AG09309 (cell line): ENCODE measurements around the gene SELPLG.

Experiments
- DNase-seq: peaks from one replicate; pipeline ENCODE4 v3.0.0-alpha.2; 2010; ENCODE audit warnings: low read depth
- H3K4me3 ChIP-seq: 2 replicates; pipeline ENCODE4 v1.5.1; 2011; ENCODE audit warnings: mild to moderate bottlenecking, low read depth, low read length, moderate library complexity; ENCODE audit not compliant: control insufficient read depth
- TF ChIP-seq, protein P1 (sequence below): IDR thresholded peaks from 2 replicates; pipeline ENCODE4 v1.5.1; 2011; ENCODE audit warnings: mild to moderate bottlenecking, low read depth, low read length, inconsistent platforms; ENCODE audit not compliant: insufficient read depth, control insufficient read depth; ENCODE audit errors: missing control alignments

The SELPLG gene, protein sequence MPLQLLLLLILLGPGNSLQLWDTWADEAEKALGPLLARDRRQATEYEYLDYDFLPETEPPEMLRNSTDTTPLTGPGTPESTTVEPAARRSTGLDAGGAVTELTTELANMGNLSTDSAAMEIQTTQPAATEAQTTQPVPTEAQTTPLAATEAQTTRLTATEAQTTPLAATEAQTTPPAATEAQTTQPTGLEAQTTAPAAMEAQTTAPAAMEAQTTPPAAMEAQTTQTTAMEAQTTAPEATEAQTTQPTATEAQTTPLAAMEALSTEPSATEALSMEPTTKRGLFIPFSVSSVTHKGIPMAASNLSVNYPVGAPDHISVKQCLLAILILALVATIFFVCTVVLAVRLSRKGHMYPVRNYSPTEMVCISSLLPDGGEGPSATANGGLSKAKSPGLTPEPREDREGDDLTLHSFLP

DNA sequence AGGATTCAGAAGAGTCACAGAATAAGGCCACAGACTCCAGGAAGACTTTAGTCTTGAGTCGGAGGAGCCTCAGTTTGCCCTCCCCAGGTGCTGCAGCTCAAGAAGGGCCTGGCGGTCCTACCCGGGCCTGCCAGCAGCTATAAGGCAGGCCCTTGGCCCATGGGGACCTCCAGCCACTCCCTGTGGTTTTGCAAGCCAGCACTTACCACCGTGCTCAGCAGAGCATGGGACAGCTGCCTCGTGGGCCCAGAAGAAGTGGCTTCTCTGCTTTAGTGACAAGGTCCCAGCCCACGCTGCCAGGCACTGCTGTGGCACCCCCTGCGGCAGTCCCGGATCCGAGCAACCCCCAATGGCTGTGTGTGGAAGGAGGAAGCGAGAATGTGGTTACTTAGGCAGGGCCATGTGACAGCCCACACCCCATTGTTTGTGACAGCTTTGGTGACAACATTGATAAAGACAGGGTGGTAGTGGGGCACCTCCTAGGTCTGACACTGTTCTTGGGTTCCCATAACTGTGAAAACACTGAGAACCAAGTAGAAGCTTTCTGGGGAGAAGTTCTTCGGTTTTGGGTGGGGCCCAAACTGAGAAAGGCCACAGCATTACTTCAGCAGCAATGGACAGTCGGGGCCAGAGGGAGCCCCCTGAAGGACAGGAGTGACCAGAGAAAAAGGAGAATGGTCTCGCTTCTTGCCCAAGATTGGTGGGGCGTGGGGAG lies at the start of gene SELPLG:
Gene SELPLG (minus strand): TSS at position 361 of the 715 bp plus-strand sequence. CDS start 9,587 bp downstream, outside the sequence.
- DNase-seq, result no peak
- no peak within 1 kb of the TSS for H3K4me3 ChIP-seq
- TF ChIP-seq, protein P1, sequence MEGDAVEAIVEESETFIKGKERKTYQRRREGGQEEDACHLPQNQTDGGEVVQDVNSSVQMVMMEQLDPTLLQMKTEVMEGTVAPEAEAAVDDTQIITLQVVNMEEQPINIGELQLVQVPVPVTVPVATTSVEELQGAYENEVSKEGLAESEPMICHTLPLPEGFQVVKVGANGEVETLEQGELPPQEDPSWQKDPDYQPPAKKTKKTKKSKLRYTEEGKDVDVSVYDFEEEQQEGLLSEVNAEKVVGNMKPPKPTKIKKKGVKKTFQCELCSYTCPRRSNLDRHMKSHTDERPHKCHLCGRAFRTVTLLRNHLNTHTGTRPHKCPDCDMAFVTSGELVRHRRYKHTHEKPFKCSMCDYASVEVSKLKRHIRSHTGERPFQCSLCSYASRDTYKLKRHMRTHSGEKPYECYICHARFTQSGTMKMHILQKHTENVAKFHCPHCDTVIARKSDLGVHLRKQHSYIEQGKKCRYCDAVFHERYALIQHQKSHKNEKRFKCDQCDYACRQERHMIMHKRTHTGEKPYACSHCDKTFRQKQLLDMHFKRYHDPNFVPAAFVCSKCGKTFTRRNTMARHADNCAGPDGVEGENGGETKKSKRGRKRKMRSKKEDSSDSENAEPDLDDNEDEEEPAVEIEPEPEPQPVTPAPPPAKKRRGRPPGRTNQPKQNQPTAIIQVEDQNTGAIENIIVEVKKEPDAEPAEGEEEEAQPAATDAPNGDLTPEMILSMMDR, result no peak

DNA sequence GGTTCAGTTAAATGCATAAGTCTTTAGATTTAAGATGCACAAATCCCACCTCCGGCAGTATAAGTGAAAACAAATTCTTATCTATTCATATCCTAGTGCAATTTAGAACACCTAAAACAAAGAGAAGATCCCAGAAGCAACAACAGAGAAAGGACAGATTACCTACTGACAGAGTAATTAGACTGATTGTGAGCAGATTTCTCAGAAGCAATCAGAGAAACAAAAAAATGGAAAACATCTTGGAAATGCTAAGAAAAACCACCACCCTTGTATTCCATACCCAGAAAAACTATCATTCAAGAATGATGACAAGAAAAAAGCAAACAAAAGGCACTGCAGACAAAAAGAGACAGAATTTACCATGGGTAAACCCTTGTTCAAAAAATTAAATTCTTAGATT lies 47.6 kb upstream of the SELPLG start:
- no peak for DNase-seq
- H3K4me3 ChIP-seq, result no peak overlapping the region
- TF ChIP-seq, protein P1, result no peak

DNA sequence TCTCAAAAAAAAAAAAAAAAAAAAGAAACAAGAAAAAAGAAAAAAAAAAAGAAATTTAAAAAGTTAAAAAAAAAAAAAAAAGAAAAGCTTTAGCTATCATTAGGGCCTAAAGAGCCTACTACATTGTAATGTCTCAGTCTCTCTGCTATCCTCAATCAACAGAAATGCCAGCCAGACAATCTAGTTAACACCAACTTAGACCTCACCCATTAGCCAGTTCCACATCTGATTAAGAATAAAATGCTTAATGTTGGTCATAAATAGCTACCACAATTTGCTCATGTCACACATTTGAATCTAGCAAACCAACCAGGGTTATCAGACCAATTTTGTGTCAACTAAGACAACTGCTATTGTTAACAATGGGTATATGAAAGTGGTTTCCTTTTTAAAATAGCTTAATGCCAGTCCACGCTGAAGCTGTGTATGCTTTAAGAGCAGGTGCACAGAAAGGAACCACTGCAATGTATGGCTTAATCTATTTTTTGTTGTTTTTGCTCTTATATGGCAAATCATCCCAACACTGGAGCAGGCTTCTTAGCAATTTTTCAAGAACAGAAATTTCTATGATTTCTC lies 45.5 kb upstream of the SELPLG start:
- TF ChIP-seq, protein P1, result no peak
- H3K4me3 ChIP-seq, result no peak overlapping the region
- no peak for DNase-seq

DNA sequence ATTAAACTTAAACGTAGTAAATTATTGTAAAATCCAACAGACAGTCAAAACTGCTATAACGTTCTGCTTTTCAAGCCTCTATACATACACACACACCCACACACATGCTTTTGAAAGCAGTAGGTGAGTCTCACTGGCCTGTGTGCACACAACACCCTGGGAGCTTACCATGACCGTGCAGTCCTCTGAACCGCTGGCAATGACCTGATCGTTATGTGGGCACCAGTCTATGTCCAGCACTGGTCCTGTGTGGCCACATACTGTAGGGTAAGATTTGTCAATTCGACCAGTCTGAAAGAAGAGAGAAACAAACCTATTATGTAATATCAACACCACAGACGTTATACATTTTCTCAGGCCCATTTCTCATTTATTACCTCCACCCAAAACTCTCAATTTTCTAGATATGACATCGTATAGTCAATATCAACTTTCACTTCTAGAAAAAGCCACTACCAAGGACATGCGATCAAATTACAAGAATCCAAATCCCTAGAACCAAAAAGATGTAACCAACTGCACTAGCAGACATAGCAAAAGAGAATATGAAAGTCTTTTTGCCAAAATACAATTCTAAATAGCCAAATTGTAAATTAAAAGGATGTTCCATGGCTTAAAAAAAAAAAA lies 44.5 kb upstream of the SELPLG start:
- DNase-seq, result no peak

DNA sequence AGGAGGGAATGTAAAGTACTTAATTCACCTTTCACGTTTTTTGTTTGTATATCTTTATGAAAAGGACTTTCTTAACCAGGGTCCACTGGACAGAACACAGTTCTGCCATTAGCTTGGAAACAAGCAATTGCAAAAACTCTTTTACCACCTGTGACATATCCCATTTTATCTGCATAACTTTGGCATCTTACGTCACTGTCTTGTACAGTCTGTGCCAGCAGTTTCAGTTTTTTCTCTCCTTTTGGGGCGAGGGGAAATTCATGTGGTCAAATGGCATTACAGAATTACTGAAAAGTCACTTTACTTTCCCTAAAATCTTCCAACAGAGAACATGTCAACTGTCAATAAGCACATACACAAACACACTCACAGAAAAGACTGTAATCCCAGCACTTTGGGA lies 43.7 kb upstream of the SELPLG start:
- TF ChIP-seq, protein P1, result no peak
- H3K4me3 ChIP-seq, result no peak overlapping the region
- DNase-seq, result no peak

More for the DNA sequence above, 44.5 kb upstream of the SELPLG start:
- H3K4me3 ChIP-seq, result no peak overlapping the region
- TF ChIP-seq, protein P1, result no peak

DNA sequence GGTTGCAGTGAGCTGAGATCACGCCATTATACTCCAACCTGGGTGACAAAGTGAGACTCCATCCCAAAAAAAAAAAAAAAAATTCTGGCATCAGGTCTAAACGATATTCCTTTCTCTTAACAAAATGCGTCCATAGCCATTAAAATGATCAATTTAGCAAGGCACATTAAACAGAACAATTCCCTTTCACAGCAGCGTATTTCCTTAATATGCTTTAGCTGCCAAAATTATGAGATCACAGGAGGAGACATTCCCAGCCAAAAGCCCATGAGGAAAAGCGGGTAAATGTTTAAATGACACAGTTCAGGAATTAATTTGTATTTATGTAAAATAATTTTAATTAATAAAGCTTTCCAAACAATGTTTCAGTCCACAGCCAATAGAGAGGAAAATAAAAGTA lies 43.0 kb upstream of the SELPLG start:
- TF ChIP-seq, protein P1, result no peak
- no peak overlapping the region for H3K4me3 ChIP-seq
- DNase-seq, result no peak
